HG02970 (cell line): ENCODE data around the gene RIPOR3.
"Not testable (repeated sequence)": the region's sequence is repeated elsewhere in the genome, so short reads cannot be mapped to it uniquely, and the experiment has no call there.

ENCODE experiments used
- ATAC-seq: cut with Tn5 transposase; IDR thresholded peaks from one replicate; pipeline ENCODE4 v1.9.1; 2021; ENCODE audit warnings: mild to moderate bottlenecking, moderate library complexity, moderate number of reproducible peaks; ENCODE audit not compliant: unreplicated experiment, low FRiP score

The RIPOR3 gene

DNA sequence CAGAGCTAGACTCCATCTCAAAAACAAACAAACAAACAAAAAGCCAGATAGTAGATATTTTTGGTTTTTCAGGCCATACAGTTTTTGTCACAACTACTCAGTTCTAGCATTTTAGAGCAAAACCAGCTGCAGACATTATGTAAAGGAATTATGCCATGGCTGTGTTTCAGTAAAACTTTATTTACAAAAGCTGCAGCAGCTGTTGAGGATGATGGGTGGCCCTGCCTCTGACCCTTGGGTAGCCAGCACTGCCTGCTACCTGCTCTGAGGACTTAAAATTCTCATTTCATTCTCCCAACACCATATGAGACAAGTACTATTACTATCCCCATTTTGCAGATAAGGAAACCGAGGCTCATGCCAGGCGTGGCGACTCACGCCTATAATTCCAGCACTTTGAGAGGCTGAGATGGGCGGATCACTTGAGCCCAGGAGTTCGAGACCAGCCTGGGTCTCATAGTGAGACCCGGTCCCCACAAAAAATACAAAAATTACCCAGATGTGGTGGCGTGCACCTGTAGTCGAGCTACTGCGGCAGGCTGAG, 56.3 kb downstream of the RIPOR3 start:
- ATAC-seq, result no peak

DNA sequence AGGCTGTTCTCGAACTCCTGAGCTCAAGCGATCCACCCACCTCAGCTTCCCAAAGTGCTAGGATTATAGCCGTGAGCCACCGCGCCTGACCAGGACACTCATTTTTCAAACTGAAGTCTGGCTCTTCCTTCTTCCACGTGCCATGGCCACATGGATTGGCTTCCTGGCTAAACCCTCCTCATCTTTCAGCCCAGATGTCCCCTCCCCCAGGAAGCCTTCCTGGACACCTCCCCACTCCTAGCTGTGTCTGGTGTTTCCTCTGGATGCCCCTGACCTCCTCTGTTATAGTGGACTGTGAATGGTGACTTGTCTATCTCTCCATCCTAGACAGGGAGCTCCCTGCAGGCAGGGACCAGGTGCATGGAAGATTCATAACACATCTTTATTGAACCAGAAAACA, 57.2 kb downstream of the RIPOR3 start:
- no peak for ATAC-seq

DNA sequence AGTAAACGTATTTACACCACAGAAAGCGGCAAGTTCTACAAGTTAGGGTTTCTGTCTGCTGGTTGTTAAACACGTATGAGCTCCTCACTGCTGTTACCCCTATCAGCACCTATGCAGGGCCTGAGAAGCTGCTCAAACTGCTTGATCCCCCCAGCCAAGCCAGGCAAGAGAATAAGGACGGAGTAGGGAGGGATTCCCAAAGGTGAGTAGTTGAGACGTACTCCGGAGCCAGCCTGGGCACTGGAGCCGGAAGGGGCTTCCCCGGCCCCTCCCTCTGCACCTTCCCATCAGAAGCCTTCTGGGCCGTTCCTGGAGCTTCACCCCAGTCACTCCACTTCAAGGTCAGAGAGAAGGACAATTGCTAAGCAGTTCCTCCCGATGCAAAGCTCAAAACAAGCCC, 58.0 kb downstream of the RIPOR3 start:
- ATAC-seq, result no peak

DNA sequence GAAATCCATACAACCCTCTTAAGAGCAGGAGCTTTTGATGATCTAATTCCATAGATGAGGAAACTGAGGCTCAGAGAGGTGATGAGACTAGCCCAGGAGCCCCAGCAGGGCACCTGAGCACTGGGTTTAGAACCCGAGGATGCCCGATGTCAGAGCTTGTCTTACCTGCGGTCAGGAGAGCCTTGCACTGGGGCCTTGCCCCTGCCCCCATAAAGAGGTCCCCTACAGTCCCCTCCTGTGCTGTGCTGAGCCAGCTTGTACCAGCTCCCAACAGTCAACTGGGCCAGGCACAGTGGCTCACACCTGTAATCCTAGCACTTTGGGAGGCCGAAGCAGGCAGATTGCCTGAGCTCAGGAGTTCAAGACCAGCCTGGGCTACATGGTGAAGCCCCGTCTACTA, 58.6 kb downstream of the RIPOR3 start:
- ATAC-seq, result no peak

DNA sequence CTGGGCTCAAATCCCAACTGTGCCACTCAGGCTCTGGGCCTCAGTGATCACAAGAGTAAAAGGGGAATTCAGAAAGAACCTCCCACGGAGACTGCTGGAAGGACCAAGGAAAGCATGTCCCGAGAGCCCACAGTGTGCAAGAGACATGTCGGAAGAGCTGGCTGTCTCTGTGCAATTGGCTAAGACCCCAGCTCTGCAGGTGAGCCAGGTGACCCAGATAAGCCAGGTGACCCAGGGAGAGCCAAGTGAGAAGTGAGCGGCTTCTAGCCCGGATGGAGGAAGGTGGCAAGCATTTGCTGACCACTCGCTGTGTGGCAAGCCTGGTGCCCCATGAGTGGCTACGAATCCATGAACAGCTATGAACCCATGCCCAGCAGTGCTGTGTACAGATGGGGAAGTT, 59.1 kb downstream of the RIPOR3 start:
- ATAC-seq, result no peak

DNA sequence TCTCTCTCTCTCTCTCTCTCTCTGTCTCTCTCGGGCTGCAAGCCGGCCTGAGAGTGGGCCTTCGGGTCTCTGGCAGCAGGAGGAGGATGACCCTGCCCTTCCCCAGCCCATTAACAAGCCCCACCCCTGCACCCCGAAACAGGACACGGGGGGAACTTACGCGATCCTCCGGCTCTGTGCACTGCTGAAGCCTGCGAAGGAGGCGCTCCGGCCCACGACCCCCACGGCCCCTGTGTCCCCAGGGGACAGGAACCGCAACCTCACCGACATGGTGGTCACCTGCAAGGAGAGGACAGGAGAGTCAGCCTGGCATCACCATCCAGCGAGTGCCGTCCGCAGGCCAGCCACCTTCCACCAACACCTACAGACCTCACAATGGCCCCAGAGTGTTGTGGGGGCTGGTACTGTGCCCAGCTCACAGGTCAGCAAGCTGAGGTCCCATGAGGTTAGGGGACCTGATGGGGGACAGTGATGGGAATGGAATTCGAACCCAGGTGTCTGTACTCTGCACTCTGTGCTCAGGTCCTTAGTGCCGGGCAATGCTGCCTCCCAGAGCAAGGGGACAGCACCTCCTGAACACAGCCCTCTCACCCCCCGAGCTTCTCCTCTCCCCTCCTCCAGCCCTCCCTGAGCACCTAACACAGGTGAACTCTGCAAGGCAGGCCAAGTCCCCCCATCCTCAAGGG, 60.6 kb downstream of the RIPOR3 start:
- ATAC-seq, result no peak

DNA sequence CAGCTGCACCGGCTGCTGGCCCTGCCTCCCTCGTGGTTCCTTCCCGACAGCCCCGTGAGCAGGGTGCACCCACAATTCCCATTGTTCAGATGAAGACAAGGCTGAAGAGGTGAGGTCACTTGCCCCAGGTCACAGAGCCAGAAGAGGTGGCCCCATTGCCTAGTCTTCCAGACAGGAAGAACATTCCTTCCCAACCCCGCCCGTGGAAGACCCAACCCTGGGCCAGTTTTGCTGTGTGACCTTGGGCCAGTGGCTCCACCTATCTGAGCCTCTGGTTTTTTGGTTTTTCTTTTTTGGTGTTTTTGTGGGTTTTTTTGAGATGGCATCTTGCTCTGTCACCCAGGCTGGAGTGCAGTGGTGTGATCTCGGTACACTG, 61.7 kb downstream of the RIPOR3 start:
- no peak for ATAC-seq

DNA sequence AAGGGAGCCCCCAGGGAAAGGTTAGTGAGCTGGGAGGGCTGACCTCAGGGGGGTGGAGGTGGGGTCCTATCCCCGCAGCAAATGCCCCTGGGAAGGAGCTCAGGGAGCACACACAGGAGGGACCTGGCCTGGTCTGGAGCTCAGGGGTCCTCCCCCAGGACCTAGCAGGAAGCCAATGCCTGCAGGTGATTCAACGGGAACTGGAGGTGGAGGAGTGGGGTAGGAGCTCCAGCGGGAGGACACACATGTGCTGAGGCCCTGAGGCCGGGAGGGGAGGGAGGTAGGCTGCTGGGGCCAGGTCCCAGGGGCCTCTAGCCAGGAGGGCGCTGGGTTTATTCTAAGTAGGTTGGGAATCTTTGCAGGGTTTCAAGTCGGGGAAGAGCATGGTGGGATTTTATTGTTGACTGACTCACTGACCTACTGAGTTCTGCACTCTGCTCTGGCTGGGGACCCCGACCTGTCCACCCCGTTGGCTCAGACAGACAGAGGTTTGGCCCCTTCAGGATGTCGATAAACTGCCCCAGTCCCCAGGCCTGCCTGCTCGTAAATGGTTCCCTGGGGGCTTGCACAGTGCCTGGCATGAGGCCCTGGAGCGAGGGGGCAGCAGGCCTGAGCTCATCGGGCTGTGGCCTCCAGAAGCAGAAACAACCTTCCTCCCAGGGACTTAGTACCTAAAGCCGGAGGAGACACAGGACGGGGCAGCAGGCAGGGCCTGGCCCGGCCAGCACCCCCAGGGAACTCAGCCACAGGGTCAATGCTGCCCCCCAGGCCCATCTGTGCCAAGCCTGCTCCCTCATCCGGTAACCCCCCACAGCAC, 62.3 kb downstream of the RIPOR3 start:
- ATAC-seq, result no peak

DNA sequence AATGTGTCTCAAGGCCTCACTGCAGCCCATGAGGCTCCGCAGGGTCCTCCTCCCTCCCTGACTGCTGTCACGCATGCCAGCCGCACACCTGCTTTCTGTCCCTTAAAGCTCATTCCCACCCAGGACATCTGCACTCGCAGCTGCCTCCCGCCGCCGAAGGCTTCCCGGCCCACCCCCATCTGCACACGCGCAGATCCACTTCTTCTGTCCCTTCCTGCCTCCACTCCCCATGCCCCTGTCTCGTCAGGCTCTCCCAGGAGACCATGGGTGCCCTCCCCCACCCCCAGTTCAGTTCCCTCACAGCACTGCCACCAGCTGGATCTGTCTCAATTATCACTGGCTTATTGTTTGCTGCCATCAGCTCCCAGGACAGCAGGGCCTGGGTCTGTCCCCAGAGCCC, 63.0 kb downstream of the RIPOR3 start:
- no peak for ATAC-seq

DNA sequence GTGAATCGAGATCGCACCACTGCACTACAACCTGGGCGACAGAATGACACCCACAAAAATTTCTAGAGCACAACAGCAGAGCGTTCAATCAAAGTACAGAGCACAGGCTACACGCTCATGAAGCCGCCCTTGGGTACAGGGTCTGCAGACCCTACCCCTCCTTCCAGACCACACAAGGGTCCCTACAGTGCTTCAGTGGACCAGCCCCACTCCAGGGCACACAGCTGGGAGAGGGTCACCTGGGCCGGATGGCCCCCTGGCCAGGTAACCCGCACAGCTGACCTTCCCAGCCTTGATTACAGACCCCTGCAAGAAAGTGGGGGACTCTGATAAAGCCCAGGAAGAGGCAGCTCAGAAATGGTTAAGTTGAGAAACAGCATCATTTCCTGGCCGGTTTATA, 63.6 kb downstream of the RIPOR3 start:
- no peak for ATAC-seq

DNA sequence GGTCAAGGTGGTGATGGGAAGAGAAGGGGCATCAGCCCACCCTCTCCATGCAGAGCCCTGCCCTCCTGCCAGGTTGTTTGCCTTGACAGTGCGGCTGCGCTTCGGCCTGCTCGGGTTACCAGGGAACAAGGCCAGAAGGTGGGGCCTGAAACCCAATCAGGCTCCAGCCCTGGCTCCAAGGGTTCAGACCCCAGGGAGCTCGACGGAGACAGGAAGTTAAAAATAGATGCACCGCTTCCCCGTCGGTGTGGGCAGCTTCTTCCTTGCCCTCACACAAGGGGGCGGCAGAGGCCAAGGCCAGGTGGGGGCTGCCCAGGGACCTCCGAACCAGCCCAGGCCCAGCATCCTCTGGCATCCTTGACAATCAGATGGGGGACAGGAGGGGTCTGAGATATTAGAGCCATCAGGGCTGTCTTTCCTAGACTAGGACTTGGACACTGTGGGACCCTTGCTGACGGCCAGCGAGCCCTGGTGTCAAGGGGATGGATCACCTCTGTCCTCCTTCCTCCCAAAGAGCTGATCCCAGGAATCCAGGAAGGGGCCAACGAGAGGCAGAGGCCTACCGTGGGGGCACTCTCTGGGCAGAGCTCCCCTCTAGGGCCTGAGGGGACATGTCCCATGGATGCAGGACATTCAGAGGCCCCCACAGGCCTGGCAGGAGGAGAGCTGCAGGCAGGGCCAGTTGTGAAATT, 65.2 kb downstream of the RIPOR3 start:
- no peak for ATAC-seq

DNA sequence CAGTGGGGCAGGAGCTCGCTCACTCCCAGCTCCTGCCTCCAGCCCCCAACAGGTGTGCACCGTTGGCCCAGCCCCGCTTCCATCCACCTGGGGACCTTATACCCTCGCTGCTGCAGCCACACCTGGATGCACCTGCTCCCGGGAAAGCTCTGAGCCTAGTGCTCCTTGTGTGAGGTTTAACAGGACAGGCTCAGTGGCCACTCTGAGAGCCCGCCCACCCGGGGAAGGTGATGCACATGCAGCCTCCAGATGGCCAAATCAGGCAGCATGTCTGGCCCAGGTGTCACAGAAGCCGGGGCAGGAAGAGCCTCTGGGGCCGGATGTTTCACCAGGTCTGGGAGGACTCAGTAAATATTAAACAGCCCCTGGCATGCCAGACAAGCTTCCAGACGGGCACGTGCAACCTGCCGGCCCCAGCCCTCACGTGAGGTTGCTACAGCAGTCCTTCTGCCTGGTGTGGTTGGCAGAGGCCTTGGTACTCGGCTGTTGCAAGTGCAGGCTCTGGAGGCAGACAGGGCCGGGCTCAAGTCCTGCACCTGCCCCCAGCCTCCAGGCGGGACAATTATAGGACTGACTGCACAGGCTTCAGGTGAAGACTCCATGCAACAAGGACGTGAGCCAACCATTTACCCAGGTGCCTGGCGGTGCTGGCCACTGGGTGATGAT, 66.9 kb downstream of the RIPOR3 start:
- ATAC-seq, result no peak

DNA sequence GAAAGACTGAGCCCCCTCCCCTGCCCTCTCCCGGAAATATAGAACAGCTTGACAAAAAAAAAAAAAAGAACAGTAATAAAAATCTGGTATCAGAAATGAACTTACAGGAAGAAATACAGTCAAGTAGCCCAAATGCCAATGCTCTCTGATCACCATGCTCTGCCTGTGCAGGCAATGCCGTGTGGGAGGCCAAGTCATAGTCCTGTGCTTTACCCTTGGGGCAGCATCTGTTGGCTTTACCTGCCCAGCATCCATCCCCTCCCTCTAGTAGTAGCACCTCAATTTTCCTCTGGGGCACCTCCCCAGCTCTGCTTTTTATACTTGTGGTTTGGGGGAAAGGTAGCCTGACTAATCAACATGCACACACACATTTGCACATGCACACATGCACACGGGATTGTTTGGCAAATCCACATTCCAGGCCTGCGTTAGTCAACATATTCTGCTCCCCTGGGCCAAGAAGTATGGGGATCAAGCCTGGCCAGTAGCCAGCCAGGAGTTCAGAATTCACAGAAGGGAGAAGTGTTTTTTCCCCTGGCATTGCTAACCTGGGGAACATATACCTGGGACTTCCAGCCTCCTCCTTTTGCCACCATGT, 70.2 kb downstream of the RIPOR3 start:
- ATAC-seq, result no peak

DNA sequence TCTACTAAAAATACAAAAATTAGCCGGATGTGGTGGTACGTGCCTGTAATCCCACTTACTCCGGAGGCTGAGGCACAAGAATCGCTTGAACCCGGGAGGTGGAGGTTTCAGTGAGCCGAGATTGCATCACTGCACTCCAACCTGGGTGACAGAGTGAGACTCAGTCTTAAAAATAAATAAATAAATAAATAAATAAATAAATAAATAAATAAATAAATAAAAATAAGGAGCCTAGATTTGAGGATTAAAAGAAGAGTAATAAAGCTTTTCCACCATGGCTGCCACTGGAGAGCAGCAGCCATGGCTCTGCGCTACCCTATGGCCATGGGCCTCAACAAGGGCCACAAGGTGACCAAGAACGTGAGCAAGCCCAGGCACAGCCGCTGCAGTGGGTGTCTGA, 70.9 kb downstream of the RIPOR3 start:
- ATAC-seq, result not testable (repeated sequence)

DNA sequence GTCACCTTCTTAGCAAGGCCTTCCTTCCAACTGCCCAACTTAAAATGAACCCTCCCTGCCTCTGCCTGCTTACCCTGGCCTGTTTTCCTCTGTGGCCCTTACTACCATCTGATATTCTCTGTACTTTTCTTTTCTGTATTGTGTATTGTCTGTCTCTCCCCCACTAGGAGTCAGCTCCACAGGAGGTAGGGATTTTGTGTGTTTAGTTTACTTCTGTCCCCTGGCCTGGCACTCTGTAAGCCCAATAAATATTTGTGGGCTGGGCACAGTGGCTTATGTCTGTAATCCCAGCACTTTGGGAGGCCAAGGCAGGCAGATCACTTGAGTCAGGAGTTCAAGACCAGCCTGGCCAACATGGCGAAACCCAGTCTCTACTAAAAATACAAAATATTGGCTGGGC, 72.8 kb downstream of the RIPOR3 start:
- ATAC-seq, result no peak

DNA sequence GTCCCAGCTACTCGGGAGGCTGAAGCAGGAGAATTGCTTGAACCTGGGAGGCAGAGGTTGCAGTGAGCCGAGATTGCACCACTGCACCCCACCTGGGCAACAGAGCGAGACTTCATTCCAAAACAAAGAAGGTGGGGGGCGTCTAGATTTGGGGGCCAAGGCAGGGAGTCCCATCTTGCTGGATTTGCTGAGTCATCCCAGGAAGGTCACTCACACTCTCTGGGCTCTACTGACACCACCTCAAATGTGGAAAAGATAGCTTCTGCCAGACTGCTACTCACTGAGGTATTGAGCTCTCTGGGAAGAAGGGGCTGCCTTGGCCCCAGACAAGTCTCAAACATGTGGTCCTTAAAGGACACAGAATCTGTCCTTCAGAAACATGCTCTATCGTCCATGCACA, 74.3 kb downstream of the RIPOR3 start:
- ATAC-seq, result no peak

DNA sequence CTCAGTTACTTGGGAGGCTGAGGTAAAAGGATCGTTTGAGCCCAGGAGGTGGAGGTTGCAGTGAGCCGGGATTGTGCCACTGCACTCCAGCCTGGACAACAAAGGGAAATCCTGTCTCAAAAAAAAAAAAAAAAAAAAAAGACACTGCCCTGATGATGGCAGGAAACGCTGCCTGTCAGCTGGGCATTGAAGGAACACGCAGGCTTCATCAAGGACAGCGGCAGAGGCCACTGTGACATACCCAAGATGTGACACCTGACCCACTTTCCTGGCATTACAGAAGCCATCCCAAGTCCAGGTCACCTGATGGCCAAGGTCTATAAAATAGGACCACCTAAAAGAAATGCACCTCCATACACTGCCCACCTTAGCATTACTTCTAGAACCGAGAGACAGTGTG, 75.9 kb downstream of the RIPOR3 start:
- no peak for ATAC-seq

DNA sequence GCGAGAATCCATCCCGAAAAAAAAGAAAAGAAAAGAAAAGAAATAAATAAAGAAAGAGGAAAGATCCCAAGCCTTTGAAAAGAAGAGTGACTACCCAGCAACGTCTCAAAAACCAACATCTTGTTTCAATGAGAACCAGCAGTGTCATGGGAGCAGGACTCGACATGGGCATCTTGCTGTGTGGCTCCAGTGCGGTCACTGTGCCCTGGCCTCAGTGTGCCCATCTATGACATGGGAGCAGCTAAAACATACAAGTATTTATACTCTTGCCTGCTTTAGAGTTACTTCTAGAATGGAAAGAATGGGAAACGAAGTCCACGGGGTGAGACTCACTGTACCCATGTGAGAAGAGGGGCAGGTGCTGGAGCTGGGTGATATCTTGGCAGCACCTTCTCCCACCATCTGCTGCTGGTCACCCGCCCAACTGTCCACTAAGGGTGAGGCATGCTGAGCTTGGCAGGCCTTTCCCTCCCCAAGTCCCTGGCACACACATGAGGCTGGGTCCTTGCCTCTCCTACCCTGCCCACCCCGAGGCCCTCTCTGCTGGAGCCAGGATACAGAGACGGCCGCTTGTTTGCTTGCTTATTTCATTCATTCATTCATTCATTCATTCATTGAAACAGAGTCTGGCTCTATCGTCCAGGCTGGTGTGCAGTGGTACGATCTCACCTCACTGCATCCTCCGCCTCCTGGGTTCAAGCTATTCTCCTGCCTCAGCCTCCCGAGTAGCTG, 77.7 kb downstream of the RIPOR3 start:
- no peak for ATAC-seq

DNA sequence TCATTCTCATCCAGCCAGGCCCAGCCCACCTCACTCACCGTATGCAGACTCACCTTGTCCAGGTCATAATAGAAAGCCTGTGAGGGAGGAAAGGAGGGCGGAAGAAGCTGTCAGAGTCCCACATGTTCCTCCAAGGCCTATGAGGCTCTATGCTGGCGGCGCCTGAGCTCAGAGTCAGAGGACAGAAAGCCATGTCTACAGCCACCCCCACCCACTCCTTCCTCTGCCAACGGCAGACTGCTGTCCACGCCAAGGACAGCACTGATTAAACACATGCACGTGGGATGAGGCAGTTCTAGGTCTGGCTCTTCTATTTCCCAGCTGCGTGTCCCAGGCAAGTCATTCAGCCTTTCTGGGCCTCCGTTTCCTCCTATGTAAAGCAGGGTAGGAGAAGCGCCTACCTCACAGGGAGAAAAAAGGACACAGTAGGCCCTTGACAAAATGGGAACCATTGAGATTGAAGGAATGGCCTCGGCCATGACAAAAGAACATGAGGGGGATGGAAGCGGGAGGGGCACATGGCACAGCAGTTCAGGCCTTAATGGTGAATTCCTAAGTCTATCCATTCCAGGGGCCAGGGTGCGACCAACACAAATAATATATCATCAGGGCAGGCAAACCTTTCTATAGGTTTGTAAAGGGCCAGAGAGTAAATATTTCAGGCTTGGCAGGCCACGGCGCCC, 80.1 kb downstream of the RIPOR3 start:
- ATAC-seq, result no peak
